ENCODE data around the gene JMJD7.

- TF ChIP-seq POLR2A (IDR thresholded peaks at IDR 0.05): no peak
- TF ChIP-seq, protein P1, sequence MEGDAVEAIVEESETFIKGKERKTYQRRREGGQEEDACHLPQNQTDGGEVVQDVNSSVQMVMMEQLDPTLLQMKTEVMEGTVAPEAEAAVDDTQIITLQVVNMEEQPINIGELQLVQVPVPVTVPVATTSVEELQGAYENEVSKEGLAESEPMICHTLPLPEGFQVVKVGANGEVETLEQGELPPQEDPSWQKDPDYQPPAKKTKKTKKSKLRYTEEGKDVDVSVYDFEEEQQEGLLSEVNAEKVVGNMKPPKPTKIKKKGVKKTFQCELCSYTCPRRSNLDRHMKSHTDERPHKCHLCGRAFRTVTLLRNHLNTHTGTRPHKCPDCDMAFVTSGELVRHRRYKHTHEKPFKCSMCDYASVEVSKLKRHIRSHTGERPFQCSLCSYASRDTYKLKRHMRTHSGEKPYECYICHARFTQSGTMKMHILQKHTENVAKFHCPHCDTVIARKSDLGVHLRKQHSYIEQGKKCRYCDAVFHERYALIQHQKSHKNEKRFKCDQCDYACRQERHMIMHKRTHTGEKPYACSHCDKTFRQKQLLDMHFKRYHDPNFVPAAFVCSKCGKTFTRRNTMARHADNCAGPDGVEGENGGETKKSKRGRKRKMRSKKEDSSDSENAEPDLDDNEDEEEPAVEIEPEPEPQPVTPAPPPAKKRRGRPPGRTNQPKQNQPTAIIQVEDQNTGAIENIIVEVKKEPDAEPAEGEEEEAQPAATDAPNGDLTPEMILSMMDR (IDR thresholded peaks at IDR 0.05): no peak
These were observed 37.7 kb upstream of the JMJD7 start for GRCh38 chr15:41790169-41790568.

Data from Peyer's patch (tissue), 4 donors.